ENCODE measurements around the gene UBE2J2. TPM values are rescaled to one million over a fixed set of nuclear protein-coding genes. Genes with fewer than 3 reads are reported as not detected.

The UBE2J2 gene
- total and polyA plus RNA-seq, 10 donors, result 39.1 to 69.7 (median 55.3) TPM

GRCh38 chr1:1237874-1238701 is 35.6 kb downstream of the UBE2J2 start:
- TF ChIP-seq POLR2A (IDR thresholded peaks at IDR 0.05), result no peak
- no peak for TF ChIP-seq CTCF (IDR thresholded peaks at IDR 0.05 in 8 of 11, conservative IDR thresholded peaks at IDR 0.05 in 3 of 11)
- peak in 1 of 3 donors; percentile 16 for TF ChIP-seq POLR2AphosphoS5 (IDR thresholded peaks at IDR 0.05)
- intact Hi-C loops (cut with DNase I; ENCODE audit: low total_unique reads), result no loop called here
- peaks cover 0 to 26% (median 11%) of the 10 kb centered on the region in 6 donors for H3K36me3 ChIP-seq
- H3K27ac ChIP-seq, result no peak overlapping the region
- H3K4me1 ChIP-seq, result peaks cover 0 to 39% (median 26%) of the 10 kb centered on the region in 6 donors
- H3K4me3 ChIP-seq, result no peak overlapping the region
- 54 to 59% (median 55%) methylated on average over 32 to 48 of the region's 48 CpGs for WGBS, 5 donors
- peaks cover 0 to 69% (median 32%) of the 10 kb centered on the region in 7 donors for H3K27me3 ChIP-seq (replicated peaks in 1 of 7)
- no peak for DNase-seq
- H3K9me3 ChIP-seq, result no peaks in the 10 kb centered on the region

GRCh38 chr1:1236945-1237873 is 36.4 kb downstream of the UBE2J2 start:
- Histone ChIP-seq H3K4me1 (peaks cover 0 to 46% (median 32%) of the 10 kb centered on the region in 6 donors), H3K4me3 (no peak overlapping the region), H3K9me3 (no peaks in the 10 kb centered on the region), H3K27ac (no peak overlapping the region), H3K27me3 (replicated peaks in 1 of 7) (peaks cover 0 to 60% (median 32%) of the 10 kb centered on the region in 7 donors), H3K36me3 (peaks cover 0 to 27% (median 11%) of the 10 kb centered on the region in 6 donors)
- intact Hi-C loops (cut with DNase I; ENCODE audit: low total_unique reads), result no loop called here
- no peak for DNase-seq
- TF ChIP-seq POLR2A (IDR thresholded peaks at IDR 0.05) (no peak), CTCF (IDR thresholded peaks at IDR 0.05 in 8 of 11, conservative IDR thresholded peaks at IDR 0.05 in 3 of 11) (no peak), POLR2AphosphoS5 (IDR thresholded peaks at IDR 0.05) (peak in 1 of 3 donors; percentile 30)
- 47 to 52% (median 48%) methylated on average over 20 to 34 of the region's 34 CpGs for WGBS, 5 donors

- Histone ChIP-seq H3K4me1 (peaks cover 0 to 49% (median 33%) of the 10 kb centered on the region in 6 donors), H3K27ac (no peak overlapping the region), H3K36me3 (peaks cover 0 to 27% (median 11%) of the 10 kb centered on the region in 6 donors), H3K4me3 (no peak overlapping the region), H3K9me3 (no peaks in the 10 kb centered on the region), H3K27me3 (replicated peaks in 1 of 7) (peaks cover 0 to 51% (median 32%) of the 10 kb centered on the region in 7 donors)
- TF ChIP-seq CTCF (IDR thresholded peaks at IDR 0.05 in 8 of 11, conservative IDR thresholded peaks at IDR 0.05 in 3 of 11) (no peak), POLR2A (IDR thresholded peaks at IDR 0.05) (no peak), POLR2AphosphoS5 (IDR thresholded peaks at IDR 0.05) (peak in 2 of 3 donors; percentile 15 to 25)
- intact Hi-C loops (cut with DNase I; ENCODE audit: low total_unique reads), result no loop called here
- 80 to 85% (median 84%) methylated on average over 12 to 22 of the region's 22 CpGs for WGBS, 5 donors
- DNase-seq, result no peak
Measured at GRCh38 chr1:1236176-1236763, 37.4 kb downstream of the UBE2J2 start.

All from spleen (tissue), 11 donors.